GM12892 (cell line): ENCODE measurements around the gene SHROOM2.

Source experiments
- POLR2A ChIP-seq: IDR thresholded peaks from 2 replicates; pipeline ENCODE4 v1.6.1; 2011; ENCODE audit warnings: low read depth, low read length, control low read depth
- TAF1 ChIP-seq: IDR thresholded peaks from 2 replicates; pipeline ENCODE4 v1.6.1; 2011; ENCODE audit warnings: low read depth, mild to moderate bottlenecking, control low read depth, low read length, borderline replicate concordance

GRCh38 chrX:9909254-9909653 is 123.0 kb downstream of the SHROOM2 start:
- TF ChIP-seq TAF1, result no peak
- no peak for TF ChIP-seq POLR2A
